Panc1 (cell line): ENCODE measurements around the gene CXCL1.

Experiments used
- CTCF ChIP-seq: fragments of 450-650 bp; IDR thresholded peaks from 2 replicates; pipeline ENCODE4 v1.5.1; 2017; ENCODE audit warnings: mild to moderate bottlenecking
- SIN3A ChIP-seq: IDR thresholded peaks from 2 replicates; pipeline ENCODE4 v1.6.1; 2012; ENCODE audit warnings: low read depth, mild to moderate bottlenecking, low read length, moderate library complexity, borderline replicate concordance; ENCODE audit not compliant: insufficient read depth
- TCF7L2 ChIP-seq: IDR thresholded peaks from 2 replicates; pipeline ENCODE4 v1.6.1; 2011; ENCODE audit warnings: mild to moderate bottlenecking, low read depth, low read length, inconsistent platforms
- TF ChIP-seq, protein P1 (sequence below), 2 experiments: IDR thresholded peaks; 2 replicates each; pipeline ENCODE4 v1.6.1; 2011 to 2012; ENCODE audit warnings: low read depth in 2 of 2, control low read depth in 1 of 2, low read length in 1 of 2, mild to moderate bottlenecking in 1 of 2, moderate library complexity in 1 of 2; ENCODE audit not compliant: insufficient read depth in 1 of 2

- TF ChIP-seq CTCF = peak; percentile 51
- TF ChIP-seq, protein P1, sequence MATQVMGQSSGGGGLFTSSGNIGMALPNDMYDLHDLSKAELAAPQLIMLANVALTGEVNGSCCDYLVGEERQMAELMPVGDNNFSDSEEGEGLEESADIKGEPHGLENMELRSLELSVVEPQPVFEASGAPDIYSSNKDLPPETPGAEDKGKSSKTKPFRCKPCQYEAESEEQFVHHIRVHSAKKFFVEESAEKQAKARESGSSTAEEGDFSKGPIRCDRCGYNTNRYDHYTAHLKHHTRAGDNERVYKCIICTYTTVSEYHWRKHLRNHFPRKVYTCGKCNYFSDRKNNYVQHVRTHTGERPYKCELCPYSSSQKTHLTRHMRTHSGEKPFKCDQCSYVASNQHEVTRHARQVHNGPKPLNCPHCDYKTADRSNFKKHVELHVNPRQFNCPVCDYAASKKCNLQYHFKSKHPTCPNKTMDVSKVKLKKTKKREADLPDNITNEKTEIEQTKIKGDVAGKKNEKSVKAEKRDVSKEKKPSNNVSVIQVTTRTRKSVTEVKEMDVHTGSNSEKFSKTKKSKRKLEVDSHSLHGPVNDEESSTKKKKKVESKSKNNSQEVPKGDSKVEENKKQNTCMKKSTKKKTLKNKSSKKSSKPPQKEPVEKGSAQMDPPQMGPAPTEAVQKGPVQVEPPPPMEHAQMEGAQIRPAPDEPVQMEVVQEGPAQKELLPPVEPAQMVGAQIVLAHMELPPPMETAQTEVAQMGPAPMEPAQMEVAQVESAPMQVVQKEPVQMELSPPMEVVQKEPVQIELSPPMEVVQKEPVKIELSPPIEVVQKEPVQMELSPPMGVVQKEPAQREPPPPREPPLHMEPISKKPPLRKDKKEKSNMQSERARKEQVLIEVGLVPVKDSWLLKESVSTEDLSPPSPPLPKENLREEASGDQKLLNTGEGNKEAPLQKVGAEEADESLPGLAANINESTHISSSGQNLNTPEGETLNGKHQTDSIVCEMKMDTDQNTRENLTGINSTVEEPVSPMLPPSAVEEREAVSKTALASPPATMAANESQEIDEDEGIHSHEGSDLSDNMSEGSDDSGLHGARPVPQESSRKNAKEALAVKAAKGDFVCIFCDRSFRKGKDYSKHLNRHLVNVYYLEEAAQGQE (IDR thresholded peaks at IDR 0.05; ENCODE audit: insufficient read depth in 1 of 2, low read depth in 2 of 2, low read length in 1 of 2) = no peak
- no peak for TF ChIP-seq TCF7L2
- TF ChIP-seq SIN3A = no peak
Observed at GRCh38 chr4:73853246-73853704, 15.9 kb upstream of the CXCL1 start, which contains the start of gene PF4V1.
